ENCODE data around the gene GLP2R.

DNA sequence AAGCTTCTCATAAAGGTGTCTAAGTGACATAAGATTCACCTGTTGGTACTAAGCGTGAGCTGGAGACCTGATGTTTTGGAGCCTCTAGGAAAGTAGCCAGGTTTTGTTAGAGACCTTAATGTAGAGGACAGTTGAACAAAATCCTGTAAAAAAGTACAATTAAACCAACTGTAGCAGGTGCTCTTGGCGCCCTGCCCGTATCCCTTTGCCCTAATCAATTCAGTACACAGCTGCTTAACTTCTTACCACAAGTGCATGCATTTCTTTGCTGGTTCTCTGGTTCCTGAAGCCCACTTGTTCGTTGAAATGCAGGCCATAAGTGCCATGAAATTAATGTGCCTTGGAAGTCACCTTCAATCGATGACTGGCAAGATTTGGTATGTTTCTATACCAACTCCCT lies 24.4 kb downstream of the GLP2R start:
- TF ChIP-seq CTCF (IDR thresholded peaks at IDR 0.05; ENCODE audit: poor library complexity, severe bottlenecking) (no peak), EZH2 (IDR thresholded peaks at IDR 0.05; ENCODE audit: borderline replicate concordance, insufficient read depth, low read length, poor library complexity, severe bottlenecking) (no peak), POLR2AphosphoS5 (IDR thresholded peaks at IDR 0.05) (no peak), EP300 (conservative IDR thresholded peaks at IDR 0.05; ENCODE audit: poor library complexity, severe bottlenecking) (no peak), SMC3 (conservative IDR thresholded peaks at IDR 0.05; ENCODE audit: poor library complexity) (no peak), REST (IDR thresholded peaks at IDR 0.05; ENCODE audit: borderline replicate concordance) (no peak)
